Thyroid gland (tissue), 4 donors: Measurements from ENCODE around the gene STON1.

Experiments used
- POLR2A ChIP-seq, 2 donors: fragments of 450-650 bp; IDR thresholded peaks; one replicate each; pipeline ENCODE4 v1.6.1; 2017; ENCODE audit warnings: antibody characterized with exemption in 2 of 2, mild to moderate bottlenecking in 2 of 2, moderate library complexity in 1 of 2
- TF ChIP-seq, protein P1 (sequence below), 6 experiments: fragments of 200-600 bp in 3 of 6; fragments of 450-650 bp in 3 of 6; sonication (generic) in 3 of 6; IDR thresholded peaks; one replicate each; pipeline ENCODE4 v1.5.1; 2016 to 2019; ENCODE audit warnings: antibody characterized with exemption in 6 of 6, mild to moderate bottlenecking in 2 of 6, inconsistent platforms in 1 of 6, moderate library complexity in 1 of 6

DNA sequence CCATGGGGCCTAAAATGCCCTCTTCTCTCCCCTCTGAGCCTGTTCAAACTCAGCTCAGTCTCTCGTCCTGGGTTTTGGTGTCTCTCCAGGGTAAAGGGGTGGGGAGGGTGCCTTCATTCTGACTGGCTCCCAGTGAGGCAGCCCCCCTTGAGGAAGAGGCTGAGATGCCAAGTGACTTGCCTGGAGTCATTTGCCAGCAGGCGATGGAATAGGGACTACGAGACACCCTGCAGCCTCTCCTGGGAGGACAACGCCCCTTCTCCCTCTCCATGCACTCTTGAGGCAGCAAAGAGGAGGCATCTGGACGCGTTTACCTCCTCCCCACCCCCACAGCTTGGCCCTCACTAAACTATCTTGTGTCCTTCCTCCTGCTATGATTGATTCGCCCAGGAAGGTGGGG lies 760 bp upstream of the STON1 start:
- TF ChIP-seq, protein P1, sequence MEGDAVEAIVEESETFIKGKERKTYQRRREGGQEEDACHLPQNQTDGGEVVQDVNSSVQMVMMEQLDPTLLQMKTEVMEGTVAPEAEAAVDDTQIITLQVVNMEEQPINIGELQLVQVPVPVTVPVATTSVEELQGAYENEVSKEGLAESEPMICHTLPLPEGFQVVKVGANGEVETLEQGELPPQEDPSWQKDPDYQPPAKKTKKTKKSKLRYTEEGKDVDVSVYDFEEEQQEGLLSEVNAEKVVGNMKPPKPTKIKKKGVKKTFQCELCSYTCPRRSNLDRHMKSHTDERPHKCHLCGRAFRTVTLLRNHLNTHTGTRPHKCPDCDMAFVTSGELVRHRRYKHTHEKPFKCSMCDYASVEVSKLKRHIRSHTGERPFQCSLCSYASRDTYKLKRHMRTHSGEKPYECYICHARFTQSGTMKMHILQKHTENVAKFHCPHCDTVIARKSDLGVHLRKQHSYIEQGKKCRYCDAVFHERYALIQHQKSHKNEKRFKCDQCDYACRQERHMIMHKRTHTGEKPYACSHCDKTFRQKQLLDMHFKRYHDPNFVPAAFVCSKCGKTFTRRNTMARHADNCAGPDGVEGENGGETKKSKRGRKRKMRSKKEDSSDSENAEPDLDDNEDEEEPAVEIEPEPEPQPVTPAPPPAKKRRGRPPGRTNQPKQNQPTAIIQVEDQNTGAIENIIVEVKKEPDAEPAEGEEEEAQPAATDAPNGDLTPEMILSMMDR (IDR thresholded peaks at IDR 0.05), result no peak
- no peak for TF ChIP-seq POLR2A (IDR thresholded peaks at IDR 0.05)
